Measurements from ENCODE around the gene GSPT1.

DNA sequence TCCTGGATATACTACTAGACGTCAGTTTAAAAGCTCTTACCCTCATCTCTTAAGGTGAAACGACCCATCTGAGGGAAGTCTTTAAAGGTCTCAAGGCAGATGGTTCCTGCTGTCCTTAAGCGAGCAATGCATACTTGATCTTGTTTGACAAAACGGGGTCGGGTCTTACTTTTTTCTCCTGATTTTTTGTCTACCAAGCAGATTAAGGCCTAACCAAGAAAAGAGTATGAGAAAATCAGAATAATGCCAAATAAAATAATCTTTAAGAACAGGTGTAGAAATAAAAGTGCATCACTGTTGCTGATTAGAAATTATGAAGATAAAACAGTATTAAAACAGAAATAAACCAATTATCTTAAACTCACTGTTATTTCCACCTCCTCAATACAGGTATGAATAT lies 40.0 kb downstream of the GSPT1 start:
- TF ChIP-seq, protein P1, sequence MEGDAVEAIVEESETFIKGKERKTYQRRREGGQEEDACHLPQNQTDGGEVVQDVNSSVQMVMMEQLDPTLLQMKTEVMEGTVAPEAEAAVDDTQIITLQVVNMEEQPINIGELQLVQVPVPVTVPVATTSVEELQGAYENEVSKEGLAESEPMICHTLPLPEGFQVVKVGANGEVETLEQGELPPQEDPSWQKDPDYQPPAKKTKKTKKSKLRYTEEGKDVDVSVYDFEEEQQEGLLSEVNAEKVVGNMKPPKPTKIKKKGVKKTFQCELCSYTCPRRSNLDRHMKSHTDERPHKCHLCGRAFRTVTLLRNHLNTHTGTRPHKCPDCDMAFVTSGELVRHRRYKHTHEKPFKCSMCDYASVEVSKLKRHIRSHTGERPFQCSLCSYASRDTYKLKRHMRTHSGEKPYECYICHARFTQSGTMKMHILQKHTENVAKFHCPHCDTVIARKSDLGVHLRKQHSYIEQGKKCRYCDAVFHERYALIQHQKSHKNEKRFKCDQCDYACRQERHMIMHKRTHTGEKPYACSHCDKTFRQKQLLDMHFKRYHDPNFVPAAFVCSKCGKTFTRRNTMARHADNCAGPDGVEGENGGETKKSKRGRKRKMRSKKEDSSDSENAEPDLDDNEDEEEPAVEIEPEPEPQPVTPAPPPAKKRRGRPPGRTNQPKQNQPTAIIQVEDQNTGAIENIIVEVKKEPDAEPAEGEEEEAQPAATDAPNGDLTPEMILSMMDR (IDR thresholded peaks at IDR 0.05): no peak
- TF ChIP-seq POLR2A (IDR thresholded peaks at IDR 0.05): no peak
- no peak for TF ChIP-seq POLR2AphosphoS5 (IDR thresholded peaks at IDR 0.05)

Data from prostate gland (tissue), 2 donors.